NCI-H1105 (cell line): ENCODE data around the gene WDR83.

Source experiments
- DNase-seq: peaks from one replicate; lab custom pipeline; 2025; lab: John Stamatoyannopoulos, UW

The WDR83 gene

GRCh38 chr19:12715929-12716328 lies 49.3 kb downstream of the WDR83 start:
- no peak for DNase-seq

DNA sequence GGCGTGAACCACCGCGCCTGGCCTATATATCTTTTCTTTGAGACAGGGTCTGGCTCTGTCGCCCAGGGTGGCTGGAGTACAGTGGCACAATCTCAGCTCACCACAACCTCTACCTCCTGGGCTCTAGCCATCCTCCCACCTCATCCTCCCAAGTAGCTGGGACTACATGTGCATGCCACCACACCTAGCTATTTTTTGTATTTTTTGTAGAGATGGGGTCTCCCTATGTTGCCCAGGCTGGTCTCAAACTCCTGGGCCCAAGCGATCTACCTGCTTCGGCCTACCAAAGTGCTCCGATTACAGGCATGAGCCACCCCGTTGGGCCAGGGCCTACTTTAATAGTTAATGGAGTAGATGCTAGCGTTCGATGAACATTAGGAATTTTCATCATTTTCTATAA lies 53.7 kb downstream of the WDR83 start:
- no peak for DNase-seq

GRCh38 chr19:12720851-12721655 lies 54.4 kb downstream of the WDR83 start:
- DNase-seq, result no peak

DNA sequence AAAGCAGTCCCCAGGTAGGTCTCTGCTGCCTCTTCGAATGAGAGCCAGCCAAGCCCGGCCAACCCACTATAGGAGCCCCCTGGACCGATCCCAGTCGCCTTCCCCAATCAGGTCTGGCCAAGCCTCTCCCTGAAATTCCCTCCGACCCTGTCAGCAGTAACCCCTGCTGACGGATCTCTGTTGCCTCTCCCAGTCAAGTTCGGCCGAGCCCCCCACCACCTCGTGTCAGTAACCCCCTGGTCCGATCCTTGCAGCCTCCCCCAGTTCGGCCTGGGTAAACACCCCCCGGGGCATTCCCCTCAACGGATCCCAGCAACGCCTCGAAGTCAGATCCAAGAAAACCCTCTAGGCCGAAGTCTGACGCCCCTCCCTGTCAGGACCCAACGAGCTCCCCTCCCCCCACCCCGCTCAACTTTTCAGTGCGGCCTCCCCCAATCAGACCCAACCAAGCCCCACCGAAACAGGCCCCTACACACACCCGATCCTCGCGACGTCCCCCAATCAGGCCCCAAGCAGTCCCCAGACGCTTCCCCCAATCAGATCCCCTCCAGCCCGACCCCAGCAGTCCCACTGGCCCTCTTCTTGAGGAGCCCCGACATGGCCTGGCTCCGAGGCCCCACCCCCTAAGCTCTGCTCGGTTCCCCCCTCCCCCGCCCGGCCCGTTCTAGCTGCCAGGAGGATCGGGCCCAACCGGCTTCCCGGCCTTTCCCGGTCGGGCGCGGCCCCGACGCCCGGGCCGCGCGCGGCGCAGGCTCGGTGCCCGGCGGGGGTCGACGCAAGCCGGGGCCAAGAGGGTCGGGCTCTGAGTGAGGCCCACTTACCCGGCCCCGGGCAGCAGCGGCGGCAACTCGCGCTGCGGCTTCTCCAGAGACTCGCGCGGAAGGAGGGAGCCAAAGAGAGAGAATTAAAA lies 55.3 kb downstream of the WDR83 start:
- peak; percentile 51 for DNase-seq

DNA sequence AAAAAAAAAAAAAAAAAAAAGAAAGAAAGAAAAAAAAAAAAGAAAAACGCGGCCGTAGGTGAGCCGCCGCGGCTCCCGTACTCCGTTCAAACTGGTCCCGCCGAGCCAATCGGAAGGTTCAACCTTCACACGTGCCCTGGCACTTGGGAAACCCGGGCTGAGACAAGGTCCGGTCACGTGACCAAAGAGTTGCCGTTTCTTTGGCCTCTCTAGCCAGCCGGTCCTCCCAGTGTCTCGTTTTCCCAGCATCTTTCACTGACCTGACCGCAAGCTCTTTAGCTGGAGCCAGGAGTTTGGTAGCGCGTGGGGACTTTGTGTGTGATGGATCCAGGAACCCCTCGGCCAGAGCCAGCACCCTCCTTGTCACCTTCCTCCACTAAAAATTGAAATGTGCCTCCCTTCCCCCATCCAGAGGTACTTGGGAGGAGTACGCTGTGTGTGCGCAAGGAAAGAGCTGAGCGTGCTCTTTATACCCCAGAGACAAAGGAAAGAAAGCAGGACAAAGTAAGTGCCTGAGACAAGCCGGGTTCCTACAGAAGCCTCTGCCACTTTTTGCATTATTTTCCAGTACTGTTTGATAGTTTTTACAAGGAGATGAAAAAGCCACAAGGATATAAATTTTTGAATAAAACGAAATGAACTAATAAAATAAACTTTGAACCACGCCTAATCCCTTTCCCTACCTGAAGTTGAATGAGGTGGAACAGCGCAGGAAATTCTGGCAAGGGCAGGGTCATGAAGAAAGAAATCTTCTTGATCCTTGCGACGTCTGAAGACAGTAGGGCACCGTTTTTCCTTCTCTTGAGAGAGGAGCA lies 56.2 kb downstream of the WDR83 start:
- peak; percentile 99 for DNase-seq

DNA sequence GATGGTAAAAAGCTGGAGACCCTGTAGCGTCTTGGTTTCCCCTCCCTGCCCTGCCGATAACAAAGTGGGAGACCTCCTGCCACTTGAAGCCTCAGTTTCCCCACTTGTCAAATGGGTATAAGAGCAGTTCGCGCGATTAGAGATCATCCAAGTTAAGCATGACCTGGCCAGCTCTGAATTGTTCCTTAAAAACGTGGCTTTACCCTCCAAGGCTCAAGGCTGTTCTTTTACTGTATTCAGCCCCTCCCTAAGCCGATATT lies 56.7 kb downstream of the WDR83 start:
- DNase-seq, result no peak

- peak; percentile 68 for DNase-seq
Observed at GRCh38 chr19:12723641-12724426, 57.2 kb downstream of the WDR83 start, which contains the start of gene TNPO2. Gene TNPO2 (minus strand): TSS chr19:12723932. CDS start chr19:12720977, 2,955 bp downstream.
